Left renal cortex interstitium (tissue), 4 donors: ENCODE data around the gene GSTM3. TPM values are rescaled to one million over a fixed set of nuclear protein-coding genes. Genes with fewer than 3 reads are reported as not detected.

Source experiments
- DNase-seq, 4 donors: peaks; one replicate each; pipeline ENCODE4 v3.0.0-alpha.2; 2013; ENCODE audit warnings: low read depth in 4 of 4, low spot score in 2 of 4, missing footprints in 1 of 4
- polyA plus RNA-seq, 4 donors: library from polyadenylated mRNA; unstranded; fragments of 120-200 nt; gene quantifications; one replicate each; pipeline ENCODE4 v1.2.1, GENCODE V29; 2013; ENCODE audit not compliant: insufficient read length in 4 of 4

GSTM3 gene
- 100 to 1,000 TPM; 201 to 268 (median 237) TPM for polyA plus RNA-seq

GRCh38 chr1:109740615-109741373 lies at the start of gene GSTM3:
Gene GSTM3, minus strand, starts transcription at chr1:109741038. Its CDS starts 751 bp downstream, at chr1:109740287.
- no peak for DNase-seq

- no peak for DNase-seq
These were observed 49.5 kb upstream of the GSTM3 start for GRCh38 chr1:109790329-109790728.

GRCh38 chr1:109789551-109790180 lies 48.8 kb upstream of the GSTM3 start:
- no peak for DNase-seq

GRCh38 chr1:109788695-109789521 lies 48.1 kb upstream of the GSTM3 start:
- no peak for DNase-seq

- DNase-seq, result no peak
These were observed 47.2 kb upstream of the GSTM3 start for GRCh38 chr1:109787845-109788601.

- DNase-seq, result no peak
These were observed 46.5 kb upstream of the GSTM3 start for GRCh38 chr1:109787211-109787844.

GRCh38 chr1:109786531-109787021 lies 45.7 kb upstream of the GSTM3 start:
- no peak for DNase-seq

DNA sequence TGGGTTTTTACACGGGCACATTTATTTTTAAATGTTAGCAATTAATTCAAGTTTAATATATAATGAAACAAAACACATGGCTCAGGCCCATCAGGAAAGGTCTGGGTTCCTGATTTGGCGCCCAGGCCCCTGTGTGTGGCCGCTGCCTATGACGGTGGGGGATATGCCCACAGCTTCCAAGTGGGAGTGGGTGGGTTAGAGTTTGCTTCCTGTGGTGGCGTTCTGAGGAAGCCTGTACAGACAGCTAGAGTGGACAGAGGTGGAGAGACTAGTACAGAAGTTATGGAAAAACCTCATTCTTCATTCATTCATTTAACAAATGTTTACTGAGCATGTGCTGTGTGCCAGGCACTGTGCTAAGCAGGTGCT lies 45.3 kb upstream of the GSTM3 start:
- no peak for DNase-seq

- no peak for DNase-seq
These were observed 44.7 kb upstream of the GSTM3 start for GRCh38 chr1:109785446-109786111.

- DNase-seq, result no peak
These were observed 43.9 kb upstream of the GSTM3 start for GRCh38 chr1:109784551-109785252.

GRCh38 chr1:109783436-109783835 lies 42.6 kb upstream of the GSTM3 start:
- peak in 1 of 4 donors; percentile 61 for DNase-seq

GRCh38 chr1:109782927-109783326 lies 42.1 kb upstream of the GSTM3 start:
- DNase-seq, result no peak

DNA sequence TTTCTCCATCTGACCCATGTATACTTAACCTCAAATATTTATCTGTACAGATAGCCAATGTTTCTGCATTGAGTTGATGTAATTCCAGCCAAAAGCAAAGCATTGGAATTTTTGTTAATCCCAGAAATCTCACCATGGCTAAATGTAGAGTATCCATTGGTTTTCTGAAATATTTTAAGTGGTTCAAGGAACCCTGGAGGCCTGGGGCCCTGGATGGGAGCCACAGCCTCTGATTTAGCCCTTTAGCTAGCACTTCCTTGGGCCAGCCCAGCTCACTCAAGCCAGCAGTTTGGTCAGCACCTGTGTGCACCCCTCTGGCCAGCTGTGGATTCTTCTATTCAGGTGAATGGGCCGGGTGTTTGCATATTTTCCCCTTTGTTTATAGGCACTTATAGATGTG lies 41.7 kb upstream of the GSTM3 start:
- DNase-seq, result no peak

- DNase-seq, result no peak
These were observed 41.0 kb upstream of the GSTM3 start for GRCh38 chr1:109781806-109782205.

- no peak for DNase-seq
These were observed 40.1 kb upstream of the GSTM3 start for GRCh38 chr1:109780982-109781381.

GRCh38 chr1:109777980-109778625 lies 37.3 kb upstream of the GSTM3 start:
- no peak for DNase-seq

DNA sequence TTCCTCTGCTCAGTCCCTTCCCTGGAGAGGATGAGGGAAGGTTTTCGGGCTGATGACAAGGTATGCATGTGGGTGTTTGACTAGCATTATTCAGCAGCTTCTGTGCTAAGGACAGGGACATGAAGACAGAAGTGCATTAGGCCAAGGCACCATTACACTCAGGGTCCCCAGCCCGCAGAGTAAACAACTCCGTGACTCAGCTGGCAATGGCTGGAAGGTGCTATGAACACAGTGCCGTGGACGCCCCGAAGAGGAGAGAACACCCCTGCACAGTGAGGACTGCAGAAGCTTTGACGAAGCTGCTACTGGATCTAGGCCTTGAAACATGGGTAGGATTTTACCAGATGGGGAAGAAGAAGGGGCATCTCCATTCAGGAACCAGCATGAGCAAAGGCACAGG lies 36.6 kb upstream of the GSTM3 start:
- DNase-seq, result no peak

DNA sequence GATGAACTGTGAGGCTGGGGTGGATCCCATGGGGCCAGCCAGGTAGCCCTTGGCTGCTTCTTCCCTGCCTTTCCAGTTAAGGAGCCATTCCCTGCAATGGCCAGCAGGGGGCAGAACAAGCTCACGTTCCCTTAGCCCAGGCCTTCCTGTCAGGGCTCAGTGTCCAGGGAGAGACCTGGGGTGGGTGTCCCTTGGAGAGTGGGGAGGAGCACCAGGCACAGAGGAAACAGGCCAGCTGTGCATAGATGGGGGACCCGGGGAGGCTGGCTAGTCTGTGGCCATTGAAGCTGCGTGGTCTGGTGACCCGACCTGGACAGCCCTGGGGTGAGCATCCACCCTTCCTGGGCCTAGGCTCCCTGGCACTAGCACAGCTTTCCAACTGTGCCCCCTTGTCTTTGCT lies 36.1 kb upstream of the GSTM3 start:
- peak in 2 of 4 donors; percentile 68 to 81 for DNase-seq
